K562 (cell line): ENCODE measurements around the gene ZNF408. TPM values are rescaled to one million over a fixed set of nuclear protein-coding genes. Genes with fewer than 3 reads are reported as not detected.

ENCODE experiments used
- CCNT2 ChIP-seq: IDR thresholded peaks from 2 replicates; pipeline ENCODE4 v1.6.1; 2011; ENCODE audit warnings: borderline replicate concordance, low read depth, mild to moderate bottlenecking, moderate library complexity, mixed read lengths, low read length; ENCODE audit not compliant: insufficient read length; ENCODE audit errors: extremely low read depth
- CHD1 ChIP-seq: fragments of 200-600 bp; sonication (generic); IDR thresholded peaks from one replicate; pipeline ENCODE4 v1.6.1; 2012; ENCODE audit warnings: mild to moderate bottlenecking, moderate library complexity, low read length, inconsistent platforms
- KLF1 ChIP-seq: fragments of 450-650 bp; IDR thresholded peaks from 2 replicates; pipeline ENCODE4 v1.6.1; 2016; ENCODE audit warnings: missing genetic modification characterization, missing compliant biosample characterization
- NFIC ChIP-seq: fragments of 450-650 bp; IDR thresholded peaks from 2 replicates; pipeline ENCODE4 v1.6.1; 2017; ENCODE audit warnings: mild to moderate bottlenecking, inconsistent platforms
- NR2C2 ChIP-seq, 2 experiments: fragments of 200-800 bp in 1 of 2; sonication (Bioruptor generic) in 1 of 2; sonication (generic) in 1 of 2; formaldehyde crosslinking in 1 of 2; IDR thresholded peaks; 2 replicates each; pipeline versions ENCODE4 v1.6.1 to v1.8.0; 2016 to 2022; ENCODE audit warnings: mild to moderate bottlenecking in 1 of 2, missing compliant biosample characterization in 1 of 2, missing genetic modification characterization in 1 of 2, missing genetic modification reagents in 1 of 2
- PHTF2 ChIP-seq: fragments of 250-450 bp; sonication (Bioruptor Pico); IDR thresholded peaks from 2 replicates; pipeline ENCODE4 v1.5.0; 2021; ENCODE audit warnings: mild to moderate bottlenecking
- RBBP5 ChIP-seq: fragments of 200-600 bp; sonication (generic); IDR thresholded peaks from 2 replicates; pipeline ENCODE4 v1.6.1; 2012; ENCODE audit warnings: borderline replicate concordance, mild to moderate bottlenecking, low read length, control low read depth, inconsistent platforms; ENCODE audit not compliant: insufficient read depth, poor library complexity, severe bottlenecking
- SETDB1 ChIP-seq: IDR thresholded peaks from one replicate; pipeline ENCODE4 v1.6.1; 2012; ENCODE audit warnings: low read length, control low read depth, inconsistent platforms
- SIX5 ChIP-seq, 2 experiments: IDR thresholded peaks; 2 replicates each; pipeline ENCODE4 v1.6.1; 2011; ENCODE audit warnings: low read length in 2 of 2, borderline replicate concordance in 1 of 2, low read depth in 1 of 2, mild to moderate bottlenecking in 1 of 2, moderate library complexity in 1 of 2; ENCODE audit not compliant: insufficient read depth in 1 of 2
- SOX6 ChIP-seq: fragments of 450-650 bp; IDR thresholded peaks from 2 replicates; pipeline ENCODE4 v1.6.1; 2014; ENCODE audit warnings: mild to moderate bottlenecking
- SP1 ChIP-seq: sonication (generic); formaldehyde crosslinking; IDR thresholded peaks from 2 replicates; pipeline ENCODE4 v1.8.1; 2022; ENCODE audit warnings: mild to moderate bottlenecking, missing genetic modification reagents
- TAL1 ChIP-seq: fragments of 450-650 bp; IDR thresholded peaks from 2 replicates; pipeline ENCODE4 v1.6.1; 2016; ENCODE audit warnings: mild to moderate bottlenecking
- ZNF124 ChIP-seq: sonication (generic); formaldehyde crosslinking; IDR thresholded peaks from 2 replicates; pipeline ENCODE4 v1.8.1; 2022; ENCODE audit warnings: missing genetic modification reagents
- ZNF695 ChIP-seq: fragments of 450-650 bp; formaldehyde crosslinking; IDR thresholded peaks from 2 replicates; pipeline ENCODE4 v1.4.0; 2020; ENCODE audit warnings: mild to moderate bottlenecking, moderate library complexity
- polyA plus RNA-seq, 8 experiments: library from polyadenylated mRNA; depleted of rRNA in 4 of 8; stranded (reverse) in 5 of 8; unstranded in 3 of 8; fragments of >200 nt; fragmentation: Nextera tagmentation in 2 of 8; fragmentation: Illumina TruSeq in 1 of 8; extraction: Ambion mirVana in 2 of 8; extraction: Trizol in 1 of 8; gene quantifications; 2 replicates each; pipeline versions ENCODE4 v1.2.1 to v1.2.3, GENCODE V29; 2011 to 2014; ENCODE audit warnings: inconsistent platforms in 1 of 8, missing spikeins in 1 of 8
- total RNA-seq, 7 experiments: library from RNA; depleted of rRNA in 6 of 7; stranded (reverse); fragments of >200 nt in 6 of 7; fragmentation: Illumina TruSeq in 2 of 7; extraction: Trizol in 2 of 7; gene quantifications; 2 replicates each; pipeline versions ENCODE4 v1.2.1 to v1.2.3, GENCODE V29; 2011 to 2021; ENCODE audit warnings: low replicate concordance in 1 of 7
- TF ChIP-seq, protein P1 (sequence below), 2 experiments: fragments of 450-650 bp; IDR thresholded peaks; 2 replicates each; pipeline ENCODE4 v1.6.1; 2016; ENCODE audit warnings: mild to moderate bottlenecking in 2 of 2, borderline replicate concordance in 1 of 2, low read depth in 1 of 2, moderate library complexity in 1 of 2

Gene ZNF408
- total and polyA plus RNA-seq, 9 of the 15 experiments (the other 6 are each of a cell fraction or from before 2014, with no cell fraction given): 0.15 to 18.4 (median 7.4) TPM

DNA sequence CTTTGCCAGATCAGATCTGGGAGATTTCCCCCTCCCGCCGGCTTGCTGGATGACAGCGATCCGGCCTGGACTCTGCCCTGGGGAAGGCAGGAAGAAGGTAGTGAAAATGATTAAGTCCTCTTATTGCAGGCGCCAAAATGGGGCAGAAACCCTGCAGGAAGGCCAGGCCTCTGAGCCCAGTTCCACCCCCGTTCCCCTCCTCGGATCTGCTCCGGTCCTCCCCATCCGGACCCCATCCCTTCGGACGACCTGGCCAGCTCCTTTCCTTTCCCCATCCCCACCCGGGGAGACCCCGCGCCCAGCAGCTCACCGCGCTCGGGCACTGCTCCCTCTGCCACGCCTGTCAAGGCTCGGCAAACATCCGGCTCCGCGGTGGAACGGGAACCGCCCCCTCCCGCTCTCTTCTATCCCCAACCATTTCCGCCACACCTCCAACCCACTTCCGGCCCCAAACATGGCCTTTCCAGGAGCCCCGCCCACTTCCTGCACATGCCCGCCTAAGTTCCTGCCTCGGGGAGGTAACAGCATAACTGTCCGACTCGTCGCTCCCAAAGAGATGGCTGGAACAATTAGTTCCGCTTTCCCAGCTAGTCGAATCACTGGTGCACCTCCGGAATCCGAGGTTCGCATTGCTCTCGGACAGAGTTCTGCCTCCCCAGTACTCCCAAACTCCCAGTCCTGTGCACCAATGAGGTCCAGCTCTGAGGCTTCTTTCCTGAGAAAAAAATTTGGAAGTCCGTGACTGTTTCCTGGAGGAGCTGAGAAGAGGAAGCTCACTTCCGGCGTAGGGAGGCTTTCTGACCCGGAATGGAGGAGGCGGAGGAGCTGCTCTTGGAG is at the start of gene ZNF408, which contains the start of gene ARHGAP1 (continued):
- TF ChIP-seq, protein P1, sequence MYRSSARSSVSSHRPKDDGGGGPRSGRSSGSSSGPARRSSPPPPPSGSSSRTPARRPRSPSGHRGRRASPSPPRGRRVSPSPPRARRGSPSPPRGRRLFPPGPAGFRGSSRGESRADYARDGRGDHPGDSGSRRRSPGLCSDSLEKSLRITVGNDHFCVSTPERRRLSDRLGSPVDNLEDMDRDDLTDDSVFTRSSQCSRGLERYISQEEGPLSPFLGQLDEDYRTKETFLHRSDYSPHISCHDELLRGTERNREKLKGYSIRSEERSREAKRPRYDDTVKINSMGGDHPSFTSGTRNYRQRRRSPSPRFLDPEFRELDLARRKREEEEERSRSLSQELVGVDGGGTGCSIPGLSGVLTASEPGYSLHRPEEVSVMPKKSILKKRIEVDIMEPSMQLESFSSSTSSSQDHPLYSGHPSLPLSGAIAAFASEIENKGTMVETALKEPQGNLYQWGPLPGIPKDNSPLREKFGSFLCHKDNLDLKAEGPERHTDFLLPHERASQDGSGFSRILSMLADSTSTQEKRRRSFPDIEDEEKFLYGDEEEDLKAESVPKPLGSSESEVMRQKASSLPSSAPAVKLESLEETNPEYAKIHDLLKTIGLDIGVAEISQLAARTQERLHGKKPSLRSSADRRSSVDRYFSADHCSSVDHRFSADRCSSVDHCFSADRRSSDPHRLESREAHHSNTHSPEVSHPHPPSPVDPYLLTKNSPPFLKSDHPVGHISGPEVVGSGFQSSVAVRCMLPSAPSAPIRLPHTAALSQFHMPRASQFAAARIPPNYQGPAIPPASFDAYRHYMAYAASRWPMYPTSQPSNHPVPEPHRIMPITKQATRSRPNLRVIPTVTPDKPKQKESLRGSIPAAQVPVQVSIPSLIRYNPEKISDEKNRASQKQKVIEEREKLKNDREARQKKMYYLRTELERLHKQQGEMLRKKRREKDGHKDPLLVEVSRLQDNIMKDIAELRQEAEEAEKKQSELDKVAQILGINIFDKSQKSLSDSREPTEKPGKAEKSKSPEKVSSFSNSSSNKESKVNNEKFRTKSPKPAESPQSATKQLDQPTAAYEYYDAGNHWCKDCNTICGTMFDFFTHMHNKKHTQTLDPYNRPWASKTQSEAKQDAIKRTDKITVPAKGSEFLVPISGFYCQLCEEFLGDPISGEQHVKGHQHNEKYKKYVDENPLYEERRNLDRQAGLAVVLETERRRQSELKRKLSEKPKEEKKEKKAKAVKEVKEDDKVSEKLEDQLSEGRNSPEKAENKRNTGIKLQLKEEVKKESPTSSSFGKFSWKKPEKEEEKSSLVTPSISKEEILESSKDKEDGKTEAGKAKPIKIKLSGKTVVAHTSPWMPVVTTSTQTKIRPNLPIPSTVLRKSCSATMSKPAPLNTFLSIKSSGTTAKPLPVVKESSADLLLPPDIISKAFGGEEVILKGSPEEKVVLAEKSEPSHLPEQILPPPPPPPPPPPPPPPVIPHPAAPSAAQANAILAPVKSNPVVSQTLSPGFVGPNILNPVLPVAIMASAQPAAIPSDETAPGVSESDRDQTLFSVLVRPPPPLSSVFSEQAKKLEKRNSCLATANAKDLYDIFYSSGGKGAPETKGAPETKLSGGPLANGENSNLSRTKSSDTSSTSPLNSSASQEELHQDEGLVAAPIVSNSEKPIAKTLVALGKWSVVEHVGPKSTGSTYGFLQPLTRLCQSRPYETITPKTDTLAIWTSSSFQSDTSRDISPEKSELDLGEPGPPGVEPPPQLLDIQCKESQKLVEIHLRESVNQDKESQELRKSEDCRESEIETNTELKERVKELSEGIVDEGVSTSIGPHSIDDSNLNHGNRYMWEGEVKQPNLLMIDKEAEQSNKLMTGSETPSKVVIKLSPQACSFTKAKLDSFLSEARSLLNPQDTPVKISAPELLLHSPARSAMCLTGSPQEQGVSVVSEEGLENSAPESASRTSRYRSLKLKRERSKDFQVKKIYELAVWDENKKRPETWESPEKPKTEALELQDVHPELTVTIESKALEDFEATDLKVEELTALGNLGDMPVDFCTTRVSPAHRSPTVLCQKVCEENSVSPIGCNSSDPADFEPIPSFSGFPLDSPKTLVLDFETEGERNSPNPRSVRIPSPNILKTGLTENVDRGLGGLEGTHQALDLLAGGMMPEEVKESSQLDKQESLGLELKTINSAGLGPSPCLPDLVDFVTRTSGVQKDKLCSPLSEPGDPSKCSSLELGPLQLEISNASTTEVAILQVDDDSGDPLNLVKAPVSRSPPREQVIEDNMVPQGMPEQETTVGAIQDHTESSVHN (IDR thresholded peaks at IDR 0.05; ENCODE audit: borderline replicate concordance in 1 of 2, low read depth in 1 of 2): no peak; a peak in 1 of 4 replicates
- TF ChIP-seq CCNT2: peak; percentile 51
- TF ChIP-seq TAL1: peak; percentile 27; the same call in 1 of the 2 replicates
- no peak for TF ChIP-seq PHTF2 (CRISPR knock-in tag)
- peak; percentile 60 for TF ChIP-seq RBBP5
- no peak for TF ChIP-seq ZNF695 (CRISPR knock-in tag)
- peak; percentile 99 for TF ChIP-seq KLF1 (tag)
- TF ChIP-seq SETDB1: peak; percentile 55
- TF ChIP-seq CHD1: peak; percentile 40
- no peak; the same call in none of the 2 replicates for TF ChIP-seq NR2C2 (CRISPR knock-in tag; IDR thresholded peaks at IDR 0.05)
- peak; percentile 97 for TF ChIP-seq NR2C2 (tag; IDR thresholded peaks at IDR 0.05)
- TF ChIP-seq SP1 (CRISPR knock-in tag): peak; percentile 98
- peak; percentile 54; the same call in 1 of the 2 replicates for TF ChIP-seq SOX6
- TF ChIP-seq SIX5 (IDR thresholded peaks at IDR 0.05; ENCODE audit: borderline replicate concordance in 1 of 2, insufficient read depth in 1 of 2, low read depth in 1 of 2, low read length in 2 of 2): peak; percentile 30 to 56; a peak in 3 of 4 replicates
- no peak for TF ChIP-seq ZNF124 (CRISPR knock-in tag)
- peak; percentile 59 for TF ChIP-seq NFIC
